Stimulated activated CD4-positive, alpha-beta T cell treated with anti-CD3 and anti-CD28 coated beads, Interleukin-4, amount 100 ng/mL, for 24 hours (primary cell): Measurements from ENCODE around the gene STX2.
A peak's percentile ranks its signal among the peaks of the same experiment; 100 is the strongest.

Experiments used
- DNase-seq: peaks from one replicate; pipeline ENCODE4 v3.0.0-alpha.2; 2020

The STX2 gene

GRCh38 chr12:130829391-130830245 is 9.4 kb downstream of the STX2 start:
- DNase-seq: no peak

GRCh38 chr12:130828895-130829294 is 10.2 kb downstream of the STX2 start:
- no peak for DNase-seq

- no peak for DNase-seq
Observed at GRCh38 chr12:130827432-130827831, 11.6 kb downstream of the STX2 start.

GRCh38 chr12:130826151-130826801 is 12.8 kb downstream of the STX2 start:
- peak; percentile 72 for DNase-seq

GRCh38 chr12:130825771-130826150 is 13.3 kb downstream of the STX2 start:
- DNase-seq: no peak

- DNase-seq: no peak
Observed at GRCh38 chr12:130819681-130820080, 19.4 kb downstream of the STX2 start.

- peak; percentile 78 for DNase-seq
Observed at GRCh38 chr12:130818635-130819576, 20.1 kb downstream of the STX2 start.

GRCh38 chr12:130818272-130818634 is 20.8 kb downstream of the STX2 start:
- no peak for DNase-seq

- no peak for DNase-seq
Observed at GRCh38 chr12:130817804-130818203, 21.2 kb downstream of the STX2 start.

- DNase-seq: no peak
Observed at GRCh38 chr12:130816097-130816496, 23.0 kb downstream of the STX2 start.

- no peak for DNase-seq
Observed at GRCh38 chr12:130815028-130815741, 23.9 kb downstream of the STX2 start.

- no peak for DNase-seq
Observed at GRCh38 chr12:130813949-130814348, 25.1 kb downstream of the STX2 start.

- no peak for DNase-seq
Observed at GRCh38 chr12:130813436-130813835, 25.6 kb downstream of the STX2 start.

- no peak for DNase-seq
Observed at GRCh38 chr12:130809791-130810190, 29.3 kb downstream of the STX2 start.

GRCh38 chr12:130807309-130807708 is 31.7 kb downstream of the STX2 start:
- no peak for DNase-seq

- DNase-seq: no peak
Observed at GRCh38 chr12:130806574-130806973, 32.5 kb downstream of the STX2 start.

GRCh38 chr12:130805635-130806034 is 33.4 kb downstream of the STX2 start:
- no peak for DNase-seq

- no peak for DNase-seq
Observed at GRCh38 chr12:130804216-130804615, 34.8 kb downstream of the STX2 start.

GRCh38 chr12:130803702-130804101 is 35.3 kb downstream of the STX2 start:
- no peak for DNase-seq

GRCh38 chr12:130800312-130800711 is 38.7 kb downstream of the STX2 start:
- no peak for DNase-seq

GRCh38 chr12:130799051-130799450 is 40.0 kb downstream of the STX2 start:
- no peak for DNase-seq

GRCh38 chr12:130796985-130797686 is 41.9 kb downstream of the STX2 start:
- peak; percentile 72 for DNase-seq
